ENCODE data around the gene ANKMY2.

GRCh38 chr7:16564909-16565426 lies 80.6 kb downstream of the ANKMY2 start:
- TF ChIP-seq, protein P1, sequence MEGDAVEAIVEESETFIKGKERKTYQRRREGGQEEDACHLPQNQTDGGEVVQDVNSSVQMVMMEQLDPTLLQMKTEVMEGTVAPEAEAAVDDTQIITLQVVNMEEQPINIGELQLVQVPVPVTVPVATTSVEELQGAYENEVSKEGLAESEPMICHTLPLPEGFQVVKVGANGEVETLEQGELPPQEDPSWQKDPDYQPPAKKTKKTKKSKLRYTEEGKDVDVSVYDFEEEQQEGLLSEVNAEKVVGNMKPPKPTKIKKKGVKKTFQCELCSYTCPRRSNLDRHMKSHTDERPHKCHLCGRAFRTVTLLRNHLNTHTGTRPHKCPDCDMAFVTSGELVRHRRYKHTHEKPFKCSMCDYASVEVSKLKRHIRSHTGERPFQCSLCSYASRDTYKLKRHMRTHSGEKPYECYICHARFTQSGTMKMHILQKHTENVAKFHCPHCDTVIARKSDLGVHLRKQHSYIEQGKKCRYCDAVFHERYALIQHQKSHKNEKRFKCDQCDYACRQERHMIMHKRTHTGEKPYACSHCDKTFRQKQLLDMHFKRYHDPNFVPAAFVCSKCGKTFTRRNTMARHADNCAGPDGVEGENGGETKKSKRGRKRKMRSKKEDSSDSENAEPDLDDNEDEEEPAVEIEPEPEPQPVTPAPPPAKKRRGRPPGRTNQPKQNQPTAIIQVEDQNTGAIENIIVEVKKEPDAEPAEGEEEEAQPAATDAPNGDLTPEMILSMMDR (conservative IDR thresholded peaks at IDR 0.05; ENCODE audit: low read length), result peak; percentile 86
- TF ChIP-seq EZH2phosphoT487 (IDR thresholded peaks at IDR 0.05; ENCODE audit: borderline replicate concordance), result no peak
